ENCODE data around the gene NUAK1. TPM values are rescaled to one million over a fixed set of nuclear protein-coding genes. Genes with fewer than 3 reads are reported as not detected.
"Not testable (repeated sequence)": the region's sequence is repeated elsewhere in the genome, so short reads cannot be mapped to it uniquely, and the experiment has no call there.

The NUAK1 gene
- total RNA-seq, 1 donor from 2014 or later, result 40.7 TPM

GRCh38 chr12:106039242-106039641 is 99.5 kb downstream of the NUAK1 start:
- DNase-seq (ENCODE audit: low read depth), result no peak

GRCh38 chr12:106037524-106038298 is 101.0 kb downstream of the NUAK1 start:
- no peak for DNase-seq (ENCODE audit: low read depth)

DNA sequence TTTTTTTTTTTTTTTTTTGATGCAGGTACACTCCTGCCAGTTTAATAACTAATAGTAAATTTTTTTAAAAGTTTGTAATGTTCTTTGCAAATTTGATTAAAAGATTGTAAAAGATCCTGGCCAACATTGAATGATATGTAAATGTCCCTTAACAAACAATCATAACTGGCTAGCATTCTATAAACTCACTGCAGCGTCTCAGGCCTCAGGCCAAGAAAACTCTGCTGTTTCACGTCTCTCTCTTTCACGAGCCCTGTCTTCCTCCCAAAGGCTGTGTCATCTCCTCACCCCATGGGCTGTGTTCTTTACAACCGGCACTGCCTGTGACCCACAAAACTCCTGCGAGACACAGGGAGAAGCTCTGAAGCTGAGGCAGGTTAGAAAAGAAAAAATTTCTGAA is 103.3 kb downstream of the NUAK1 start:
- DNase-seq (ENCODE audit: low read depth), result no peak

GRCh38 chr12:106034316-106034715 is 104.4 kb downstream of the NUAK1 start:
- no peak for DNase-seq (ENCODE audit: low read depth)

DNA sequence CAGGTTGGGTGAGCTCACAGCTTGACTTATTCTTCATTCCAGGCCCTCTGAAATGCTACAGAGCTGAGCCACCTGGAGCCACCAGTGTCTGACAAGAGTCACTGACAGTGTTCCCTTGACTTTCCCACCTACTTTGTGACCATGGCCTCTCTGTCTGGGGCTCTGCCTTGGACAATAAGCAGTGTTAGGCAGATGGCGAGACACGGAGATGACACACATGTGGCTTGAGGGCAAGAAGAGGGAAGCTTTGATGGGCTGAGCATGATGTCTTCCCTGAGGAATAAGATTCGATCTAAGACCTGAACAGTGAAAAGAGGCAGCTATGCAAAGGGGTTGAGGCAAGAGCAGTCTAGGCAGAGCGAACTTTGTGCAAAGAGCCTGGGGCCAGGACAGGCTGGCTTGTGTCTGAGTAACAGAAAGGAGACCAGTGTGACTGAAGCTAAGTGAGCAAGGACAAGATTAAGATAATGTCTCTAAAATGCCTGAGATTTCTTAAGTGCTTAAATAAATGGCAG is 105.5 kb downstream of the NUAK1 start:
- DNase-seq (ENCODE audit: low read depth), result no peak

DNA sequence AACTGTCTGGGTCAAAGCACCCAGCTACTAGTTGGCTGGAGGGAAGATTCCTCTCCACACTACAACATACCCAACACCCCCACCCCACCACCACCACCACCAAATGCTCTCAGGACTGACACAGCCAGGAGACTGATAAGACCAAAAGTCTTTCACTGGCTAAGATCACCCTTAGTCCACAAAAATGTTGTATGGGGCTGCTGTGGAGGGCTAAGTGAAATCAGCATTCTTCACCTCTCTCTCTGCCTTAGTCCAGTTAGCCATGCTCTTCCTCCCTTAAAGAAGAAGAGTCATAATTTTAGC is 106.2 kb downstream of the NUAK1 start:
- DNase-seq (ENCODE audit: low read depth), result no peak

DNA sequence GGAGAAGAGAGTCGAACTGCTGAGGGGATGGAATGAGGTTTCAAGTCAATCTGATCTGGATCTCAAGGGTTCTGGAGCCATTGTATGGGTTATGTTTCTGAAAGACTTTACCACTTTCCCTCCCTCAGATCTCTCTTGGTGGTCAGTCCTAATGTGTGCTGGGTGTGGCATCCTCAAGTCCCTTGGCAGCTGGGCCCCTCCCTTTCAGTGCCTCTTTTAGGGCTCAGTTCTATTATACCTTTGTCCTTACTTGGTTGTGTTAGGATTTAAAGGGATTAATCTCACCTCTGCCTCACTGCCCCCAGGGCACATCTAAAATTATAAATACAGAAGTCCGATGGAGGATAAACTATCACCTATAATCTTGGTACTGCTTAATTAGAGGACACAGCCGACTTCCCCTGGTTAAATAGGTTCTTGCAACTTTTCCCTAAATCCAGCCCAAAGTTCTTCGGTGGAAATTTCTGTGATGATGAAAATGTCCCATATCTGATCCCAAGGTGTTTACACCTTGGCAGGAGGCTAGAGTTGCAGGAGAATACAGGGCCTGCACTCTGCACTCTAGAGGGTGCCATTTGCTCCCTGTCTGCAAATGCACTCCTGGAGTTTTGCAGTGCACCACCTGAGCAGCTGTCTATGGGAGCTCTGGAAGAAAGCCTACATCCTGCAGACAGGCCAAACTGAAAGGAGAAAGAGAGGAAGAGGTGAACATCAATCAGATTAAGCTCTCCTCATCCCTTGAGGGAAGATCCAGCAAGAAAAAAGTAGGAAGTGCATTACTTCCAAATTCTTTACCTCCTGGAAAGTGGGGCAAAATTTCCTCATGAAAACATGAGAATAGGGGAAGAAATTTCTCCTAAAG is 106.8 kb downstream of the NUAK1 start:
- DNase-seq (ENCODE audit: low read depth), result no peak

- peak; percentile 90 for DNase-seq (ENCODE audit: low read depth)
Observed at GRCh38 chr12:106030210-106031071, 108.3 kb downstream of the NUAK1 start.

- no peak for DNase-seq (ENCODE audit: low read depth)
Observed at GRCh38 chr12:106029532-106029931, 109.2 kb downstream of the NUAK1 start.

DNA sequence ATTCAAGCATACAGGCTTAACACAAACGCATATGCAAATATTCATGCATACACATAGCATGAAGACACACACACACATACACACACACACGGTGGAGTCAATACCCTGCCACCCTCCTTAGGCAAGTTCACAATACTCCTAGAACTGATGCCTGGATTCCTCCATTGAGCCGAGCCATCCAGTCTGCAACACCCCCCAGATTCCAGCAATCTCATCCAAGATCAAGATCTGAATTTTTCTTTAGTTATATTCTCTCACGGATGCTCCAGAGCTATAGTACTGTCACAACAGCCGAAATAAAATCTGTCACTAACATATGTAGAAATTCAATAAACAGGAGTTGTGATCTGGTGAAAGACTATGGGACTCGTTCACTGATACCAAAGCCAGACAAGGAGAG is 110.8 kb downstream of the NUAK1 start:
- DNase-seq (ENCODE audit: low read depth), result no peak

- no peak for DNase-seq (ENCODE audit: low read depth)
Observed at GRCh38 chr12:106027286-106027685, 111.5 kb downstream of the NUAK1 start.

GRCh38 chr12:106025129-106025528 is 113.6 kb downstream of the NUAK1 start:
- DNase-seq (ENCODE audit: low read depth), result no peak

- no peak for DNase-seq (ENCODE audit: low read depth)
Observed at GRCh38 chr12:106023039-106023438, 115.7 kb downstream of the NUAK1 start.

DNA sequence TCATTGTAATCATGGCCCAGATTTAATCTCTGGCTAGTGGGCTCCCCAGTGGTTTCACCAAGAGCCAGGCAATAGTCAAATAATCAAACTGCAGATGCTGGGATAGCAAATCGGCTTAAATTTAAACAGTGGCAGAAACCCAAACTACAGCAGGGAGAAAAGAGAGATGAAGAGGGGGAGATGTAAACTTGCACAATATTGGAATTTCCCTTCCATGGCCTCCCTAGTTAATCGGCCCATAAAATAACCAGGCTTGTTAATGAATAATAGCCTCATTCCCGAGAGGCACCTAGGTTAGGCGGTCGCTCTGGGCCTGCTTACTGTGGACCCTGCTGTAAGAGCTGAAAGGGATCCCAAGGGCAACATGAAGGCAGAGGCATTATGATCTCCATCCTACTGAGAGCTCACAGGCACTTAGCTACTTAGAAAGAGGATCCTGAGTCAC is 116.2 kb downstream of the NUAK1 start:
- no peak for DNase-seq (ENCODE audit: low read depth)

GRCh38 chr12:106021516-106021915 is 117.2 kb downstream of the NUAK1 start:
- DNase-seq (ENCODE audit: low read depth), result no peak

DNA sequence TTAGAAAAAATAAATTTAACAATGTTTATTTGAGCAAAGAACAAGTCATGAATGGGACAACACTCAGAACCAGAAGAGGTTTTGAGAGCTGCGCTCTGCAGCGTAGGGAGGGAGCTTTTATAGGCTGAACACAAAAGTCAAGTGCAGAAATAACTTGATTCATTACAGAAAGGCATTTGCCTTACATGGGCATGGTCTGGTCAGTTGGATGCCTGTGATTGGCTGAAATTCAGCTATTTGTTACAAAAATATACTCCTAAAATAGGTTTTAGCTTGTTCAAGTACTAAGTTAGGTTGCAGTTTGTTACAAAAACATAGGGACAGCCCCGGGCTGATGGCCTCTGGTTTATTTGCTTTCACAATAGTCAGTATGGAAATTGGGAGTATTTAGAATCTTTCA is 118.0 kb downstream of the NUAK1 start:
- no peak for DNase-seq (ENCODE audit: low read depth)

DNA sequence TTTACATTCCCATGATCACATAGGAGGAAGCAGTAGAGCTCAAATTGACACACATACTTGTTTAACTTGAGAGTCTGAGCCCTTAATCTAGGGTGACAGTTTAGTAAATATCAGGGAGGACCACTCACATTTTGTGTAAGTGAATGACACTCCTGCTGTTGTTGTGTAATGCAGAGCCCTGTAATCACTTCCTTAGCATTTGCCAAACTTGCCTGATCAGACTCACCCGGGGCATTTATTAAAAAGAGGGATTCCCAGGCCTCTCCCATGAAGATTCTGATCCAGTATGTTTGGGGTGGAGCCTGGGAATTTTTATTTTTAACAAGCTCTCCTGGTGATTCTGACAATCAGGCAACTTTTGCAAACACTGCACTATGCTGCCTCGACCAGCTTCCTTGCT is 119.6 kb downstream of the NUAK1 start:
- DNase-seq (ENCODE audit: low read depth), result no peak

GRCh38 chr12:106018286-106018685 is 120.5 kb downstream of the NUAK1 start:
- DNase-seq (ENCODE audit: low read depth), result no peak

DNA sequence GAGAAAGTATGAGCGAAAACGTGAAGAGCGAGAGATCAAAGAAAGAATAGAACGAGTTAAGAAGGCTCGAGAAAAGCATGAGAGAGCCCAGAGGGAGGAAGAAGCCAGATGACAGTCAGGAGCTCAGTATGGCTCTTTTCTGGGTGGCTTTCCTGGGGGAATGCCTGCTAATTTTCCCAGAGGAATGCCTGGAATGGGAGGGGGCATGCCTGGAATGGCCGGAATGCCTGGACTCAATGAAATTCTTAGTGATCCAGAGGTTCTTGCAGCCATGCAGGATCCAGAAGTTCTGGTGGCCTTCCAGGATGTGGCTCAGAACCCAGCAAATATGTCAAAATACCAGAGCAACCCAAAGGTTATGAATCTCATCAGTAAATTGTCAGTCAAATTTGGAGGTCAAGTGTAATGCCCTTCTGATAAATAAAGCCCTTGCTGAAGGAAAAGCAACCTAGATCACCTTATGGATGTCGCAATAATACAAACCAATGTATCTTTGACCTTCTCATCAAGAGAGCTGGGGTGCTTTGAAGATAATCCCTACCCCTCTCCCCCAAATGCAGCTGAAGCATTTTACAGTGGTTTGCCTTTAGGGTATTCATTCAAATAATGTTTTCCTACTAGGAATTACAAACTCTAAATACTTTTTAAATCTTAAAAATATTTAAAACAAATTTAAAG is 122.0 kb downstream of the NUAK1 start:
- DNase-seq (ENCODE audit: low read depth), result not testable (repeated sequence)

DNA sequence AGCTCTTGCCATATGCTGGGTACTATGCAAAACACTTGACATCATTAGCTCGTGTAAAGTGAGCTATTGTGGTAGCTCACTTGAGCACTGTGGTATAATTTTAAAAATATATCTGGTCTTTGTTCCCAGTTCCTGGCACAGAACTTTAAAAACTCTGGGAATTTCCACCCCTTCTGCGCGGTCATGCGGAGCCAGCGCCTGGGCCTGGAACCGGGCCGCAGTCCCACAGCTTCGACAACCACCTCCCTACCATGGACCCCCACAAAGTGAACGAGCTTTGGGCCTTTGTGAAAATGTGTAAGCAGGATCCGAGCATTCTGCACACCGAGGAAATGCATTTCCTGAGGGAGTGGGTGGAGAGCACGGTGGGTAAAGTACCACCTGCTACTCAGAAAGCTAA is 123.1 kb downstream of the NUAK1 start:
- no peak for DNase-seq (ENCODE audit: low read depth)

DNA sequence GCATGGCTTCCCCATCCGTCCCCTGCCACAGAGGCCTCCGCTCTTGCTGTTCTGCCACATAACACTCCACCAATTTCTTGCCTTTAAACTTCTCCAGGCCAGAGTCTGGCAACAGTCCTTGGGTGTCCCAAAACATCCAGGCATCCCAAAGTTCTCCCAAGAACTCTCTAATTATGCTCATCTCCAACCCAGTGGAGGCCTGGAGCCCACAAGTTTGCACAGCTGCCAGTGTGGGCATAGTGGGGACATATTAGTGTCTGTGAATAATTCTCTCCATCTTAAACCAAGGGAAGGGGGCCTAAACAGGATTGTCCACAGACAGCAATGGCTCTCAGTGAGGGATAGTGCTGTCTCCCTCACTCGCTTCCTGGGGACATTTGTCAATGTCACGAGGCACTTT is 124.8 kb downstream of the NUAK1 start:
- peak; percentile 73 for DNase-seq (ENCODE audit: low read depth)

All from myocyte (in vitro differentiated cells).